BJ (cell line): ENCODE data around the gene DDX41. TPM values are rescaled to one million over a fixed set of nuclear protein-coding genes. Genes with fewer than 3 reads are reported as not detected.

ENCODE experiments used
- CTCF ChIA-PET: fragments of 350-600 bp; formaldehyde crosslinking; extraction: SDS; loops from one replicate; lab custom pipeline; 2021; ENCODE audit warnings: antibody characterized with exemption, inconsistent platforms; lab: Yijun Ruan, JAX
- POLR2A ChIA-PET: fragments of 300-600 bp; sonication (Branson Sonifier 250); formaldehyde crosslinking; extraction: SDS; loops from one replicate; lab custom pipeline; 2021; ENCODE audit warnings: antibody characterized with exemption; lab: Charles Lee
- DNase-seq: peaks from one replicate; pipeline ENCODE4 v3.0.0-alpha.2; 2011; ENCODE audit warnings: low read depth
- H3K27me3 ChIP-seq: 2 replicates; pipeline ENCODE4 v1.6.0; 2011; ENCODE audit warnings: low read length; ENCODE audit not compliant: control insufficient read depth, insufficient read depth
- H3K36me3 ChIP-seq: 2 replicates; pipeline ENCODE4 v1.5.1; 2011; ENCODE audit warnings: low read length; ENCODE audit not compliant: control insufficient read depth, insufficient read depth
- H3K4me3 ChIP-seq: 2 replicates; pipeline ENCODE4 v1.5.1; 2011; ENCODE audit warnings: low read depth, mild to moderate bottlenecking, control low read depth, low read length
- polyA plus RNA-seq: library from polyadenylated mRNA; depleted of rRNA; stranded (reverse); fragments of >200 nt; gene quantifications from 2 replicates; pipeline ENCODE4 v1.2.3, GENCODE V29; 2011
- TF ChIP-seq, protein P1 (sequence below): IDR thresholded peaks from 2 replicates; pipeline ENCODE4 v1.5.1; 2011; ENCODE audit warnings: low read depth, mild to moderate bottlenecking, control low read depth, inconsistent platforms, low read length, moderate library complexity; ENCODE audit not compliant: insufficient read depth

The DDX41 gene
- polyA plus RNA-seq, 1 experiment = 144 TPM

GRCh38 chr5:177491983-177492746 is 24.6 kb downstream of the DDX41 start:
- TF ChIP-seq, protein P1, sequence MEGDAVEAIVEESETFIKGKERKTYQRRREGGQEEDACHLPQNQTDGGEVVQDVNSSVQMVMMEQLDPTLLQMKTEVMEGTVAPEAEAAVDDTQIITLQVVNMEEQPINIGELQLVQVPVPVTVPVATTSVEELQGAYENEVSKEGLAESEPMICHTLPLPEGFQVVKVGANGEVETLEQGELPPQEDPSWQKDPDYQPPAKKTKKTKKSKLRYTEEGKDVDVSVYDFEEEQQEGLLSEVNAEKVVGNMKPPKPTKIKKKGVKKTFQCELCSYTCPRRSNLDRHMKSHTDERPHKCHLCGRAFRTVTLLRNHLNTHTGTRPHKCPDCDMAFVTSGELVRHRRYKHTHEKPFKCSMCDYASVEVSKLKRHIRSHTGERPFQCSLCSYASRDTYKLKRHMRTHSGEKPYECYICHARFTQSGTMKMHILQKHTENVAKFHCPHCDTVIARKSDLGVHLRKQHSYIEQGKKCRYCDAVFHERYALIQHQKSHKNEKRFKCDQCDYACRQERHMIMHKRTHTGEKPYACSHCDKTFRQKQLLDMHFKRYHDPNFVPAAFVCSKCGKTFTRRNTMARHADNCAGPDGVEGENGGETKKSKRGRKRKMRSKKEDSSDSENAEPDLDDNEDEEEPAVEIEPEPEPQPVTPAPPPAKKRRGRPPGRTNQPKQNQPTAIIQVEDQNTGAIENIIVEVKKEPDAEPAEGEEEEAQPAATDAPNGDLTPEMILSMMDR = no peak
- no peak for DNase-seq
- Histone ChIP-seq H3K27me3 (no peaks in the 10 kb centered on the region), H3K36me3 (peaks cover 73% of the 10 kb centered on the region), H3K4me3 (no peak overlapping the region)
- POLR2A ChIA-PET = interaction anchor here (1.0 kb wide), 1 partner anchor 11 kb away, joined by 4 read pairs; no protein-coding TSS in a partner anchor
- CTCF ChIA-PET = interaction anchor here (0.8 to 8.2 kb wide), 6 partner anchors 8 to 36 kb away, joined by 3 to 85 read pairs (median 3); no protein-coding TSS in a partner anchor

DNA sequence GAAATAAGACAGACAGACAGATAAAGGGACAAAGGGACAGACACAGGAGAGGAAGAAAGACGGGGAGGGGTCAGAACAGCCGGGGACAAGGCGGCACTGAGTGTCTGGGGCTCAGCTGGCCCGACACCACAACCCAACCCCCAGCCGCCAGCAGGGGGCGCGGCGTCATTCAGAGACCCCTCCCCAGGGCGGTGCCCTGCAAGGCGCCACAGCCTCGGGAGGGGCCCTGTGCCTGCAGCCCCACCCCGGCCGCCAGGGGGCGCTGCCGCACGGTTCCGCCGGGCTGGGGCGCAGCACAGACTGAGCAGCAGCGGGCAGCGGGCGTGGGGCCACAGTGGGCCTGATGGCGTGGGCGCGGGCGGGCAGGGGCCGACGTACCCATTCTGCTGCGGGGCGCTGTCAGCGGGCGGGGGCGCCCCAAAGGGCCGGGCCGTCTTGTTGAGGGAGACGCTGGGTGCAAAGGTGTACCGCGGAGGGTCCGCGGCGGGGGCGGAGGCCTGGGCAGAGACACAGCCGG is 25.3 kb downstream of the DDX41 start:
- Histone ChIP-seq H3K4me3 (no peak overlapping the region), H3K27me3 (no peaks in the 10 kb centered on the region), H3K36me3 (peaks cover 75% of the 10 kb centered on the region)
- CTCF ChIA-PET = interaction anchor here (0.9 to 8.2 kb wide), 2 partner anchors 13 to 19 kb away, joined by 3 to 85 read pairs; no protein-coding TSS in a partner anchor
- DNase-seq = no peak
- POLR2A ChIA-PET = no interaction called here
- TF ChIP-seq, protein P1 = peak; percentile 54

- ChIA-PET CTCF (interaction anchor here (0.9 to 8.2 kb wide), 2 partner anchors 12 to 20 kb away, joined by 3 to 85 read pairs; no protein-coding TSS in a partner anchor), POLR2A (interaction anchor here (0.9 kb wide), 1 partner anchor 12 kb away, joined by 3 read pairs; no protein-coding TSS in a partner anchor)
- H3K4me3 ChIP-seq = no peak overlapping the region
- no peaks in the 10 kb centered on the region for H3K27me3 ChIP-seq
- H3K36me3 ChIP-seq = peaks cover 77% of the 10 kb centered on the region
- TF ChIP-seq, protein P1 = no peak
- DNase-seq = no peak
Observed at GRCh38 chr5:177490992-177491391, 25.8 kb downstream of the DDX41 start.

DNA sequence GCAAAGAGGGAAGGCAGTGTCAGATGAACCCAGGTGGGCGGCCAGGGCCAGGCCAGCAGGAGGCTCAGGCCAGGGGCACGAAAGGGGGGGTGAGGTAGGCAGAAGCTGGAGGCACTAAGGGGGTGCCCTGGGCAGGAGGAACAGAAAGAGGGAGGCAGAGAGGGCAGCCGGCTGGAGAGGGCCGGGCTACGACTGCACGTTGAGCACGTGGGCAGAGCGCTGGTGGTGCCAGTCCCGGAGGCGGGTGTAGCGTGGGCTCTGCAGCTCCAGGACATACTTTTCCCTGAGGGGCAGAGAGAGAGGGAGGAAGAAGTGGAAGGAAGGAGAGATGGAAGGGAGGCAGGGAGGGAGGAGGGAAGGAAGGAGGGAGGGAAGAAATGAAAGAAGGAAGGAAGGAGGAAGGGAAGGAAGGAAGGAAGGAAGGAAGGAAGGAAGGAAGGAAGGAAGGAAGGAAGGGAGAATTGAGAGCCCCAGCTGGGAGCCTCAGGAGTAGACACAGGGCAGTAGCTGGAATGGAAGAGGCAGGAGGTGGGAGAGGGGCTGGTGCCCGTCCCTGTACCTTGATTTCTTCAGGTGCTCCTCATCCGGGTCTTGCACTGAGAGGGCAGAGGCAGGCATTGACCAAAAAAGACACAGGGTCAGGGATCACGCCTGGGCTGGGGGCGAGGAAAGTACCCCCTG is 26.3 kb downstream of the DDX41 start:
- CTCF ChIA-PET = interaction anchor here (0.8 to 8.2 kb wide), 5 partner anchors 10 to 35 kb away, joined by 3 to 85 read pairs (median 4); no protein-coding TSS in a partner anchor
- Histone ChIP-seq H3K4me3 (no peak overlapping the region), H3K36me3 (peaks cover 76% of the 10 kb centered on the region), H3K27me3 (no peaks in the 10 kb centered on the region)
- DNase-seq = no peak
- POLR2A ChIA-PET = interaction anchor here (0.9 to 1.1 kb wide), 2 partner anchors 10 to 12 kb away, joined by 3 read pairs; no protein-coding TSS in a partner anchor
- TF ChIP-seq, protein P1 = no peak
